Measurements from ENCODE around the gene PHYHD1.
"Not testable (repeated sequence)": the region's sequence is repeated elsewhere in the genome, so short reads cannot be mapped to it uniquely, and the experiment has no call there.

Gene PHYHD1

DNA sequence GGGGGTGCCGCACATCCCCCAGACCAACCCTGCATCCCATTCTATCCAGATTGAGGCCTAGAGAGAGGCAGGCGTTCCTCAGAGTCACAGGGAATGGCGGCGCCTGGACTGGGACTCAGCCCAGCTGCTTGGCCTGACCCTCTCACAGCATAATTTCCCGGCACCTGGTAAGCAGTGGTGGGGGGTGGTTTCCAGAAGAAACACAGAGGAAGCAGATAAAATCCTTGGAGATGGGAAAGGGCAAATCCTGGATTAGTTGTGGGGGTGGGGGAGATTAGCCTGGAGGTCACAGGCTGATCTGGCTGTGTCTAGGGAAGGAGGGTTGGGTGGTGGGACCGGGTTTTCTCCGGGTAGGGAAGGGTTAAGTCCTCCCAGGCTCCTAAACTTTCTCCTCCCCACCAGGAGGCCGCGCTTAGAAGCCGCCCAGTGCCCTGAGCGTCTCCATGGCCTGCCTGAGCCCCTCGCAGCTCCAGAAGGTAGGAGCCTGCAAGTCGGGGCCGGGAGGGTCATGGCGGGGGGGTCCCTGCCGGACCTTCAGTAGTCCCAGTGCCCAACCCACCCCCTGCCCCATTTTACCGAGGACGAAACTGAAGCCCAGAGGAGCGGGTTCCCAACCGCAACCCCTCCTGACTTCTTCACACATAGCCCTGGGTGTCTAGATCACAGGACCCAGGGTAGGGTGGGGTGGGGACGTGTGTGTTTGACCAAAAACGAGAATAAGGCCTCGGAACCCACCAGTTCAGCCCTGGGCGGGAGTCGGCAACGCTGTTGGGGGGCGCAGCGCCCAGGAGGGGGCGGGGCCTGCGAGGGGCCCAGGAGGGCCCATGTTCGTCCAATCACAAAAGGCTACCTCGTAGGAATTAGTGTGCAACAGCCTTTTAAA is 1.3 kb downstream of the PHYHD1 start:
- no peak for DNase-seq (ENCODE audit: low spot score)

- DNase-seq (ENCODE audit: low spot score) = no peak
Measured at GRCh38 chr9:128923493-128923883, 2.7 kb downstream of the PHYHD1 start.

DNA sequence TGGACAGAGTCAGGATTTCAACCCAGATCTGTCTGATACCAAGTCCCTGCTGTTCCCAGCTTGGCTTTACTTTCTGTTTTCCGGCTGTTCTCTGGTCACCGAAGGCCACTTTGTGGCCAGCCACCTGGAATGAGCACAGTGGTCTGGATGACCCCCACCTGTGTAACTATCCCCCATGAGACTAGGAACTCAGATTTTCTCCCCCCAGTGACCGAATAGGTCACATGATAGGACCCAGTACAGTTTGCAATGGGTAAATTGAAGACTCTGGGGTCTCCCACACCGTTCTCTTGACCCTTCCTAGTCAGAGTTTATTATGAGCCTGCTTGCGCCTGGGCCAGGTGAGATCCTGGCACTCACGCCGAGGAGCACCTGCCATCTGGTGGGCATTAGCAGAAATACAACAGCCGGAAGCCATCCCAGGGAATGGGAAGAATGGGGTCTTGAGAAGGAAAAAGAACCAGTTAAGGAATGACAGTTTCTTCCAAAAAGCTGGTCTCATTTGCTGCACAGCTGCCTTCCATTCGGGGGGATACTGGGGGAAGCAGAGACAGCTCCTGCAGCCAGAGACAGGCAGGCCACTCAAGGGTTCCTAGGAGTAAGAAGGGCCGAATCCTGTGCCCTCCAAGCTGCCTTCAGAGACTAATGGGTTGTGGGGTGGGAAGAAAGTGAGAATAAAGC is 7.1 kb downstream of the PHYHD1 start:
- peak; percentile 84 for DNase-seq (ENCODE audit: low spot score)

DNA sequence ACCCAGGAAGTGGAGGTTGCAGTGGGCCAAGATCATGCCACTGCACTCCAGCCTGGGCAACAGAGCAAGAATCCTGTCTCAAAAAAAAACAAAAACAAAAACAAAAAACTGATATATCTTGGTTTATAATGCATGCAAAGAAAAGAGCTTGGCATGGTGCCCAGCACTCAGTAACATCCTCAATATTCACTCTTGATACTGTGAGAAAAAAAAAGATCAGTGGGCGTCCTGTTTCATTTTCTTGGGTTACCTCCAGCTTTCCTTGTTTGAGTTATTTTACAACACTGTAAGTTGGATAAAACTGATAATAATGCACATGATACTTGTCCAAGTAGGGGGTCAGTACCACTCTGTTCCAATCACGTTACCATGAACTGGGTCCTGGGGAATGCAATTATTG is 7.8 kb downstream of the PHYHD1 start:
- no peak for DNase-seq (ENCODE audit: low spot score)

GRCh38 chr9:128929560-128929959 is 8.8 kb downstream of the PHYHD1 start:
- no peak for DNase-seq (ENCODE audit: low spot score)

DNA sequence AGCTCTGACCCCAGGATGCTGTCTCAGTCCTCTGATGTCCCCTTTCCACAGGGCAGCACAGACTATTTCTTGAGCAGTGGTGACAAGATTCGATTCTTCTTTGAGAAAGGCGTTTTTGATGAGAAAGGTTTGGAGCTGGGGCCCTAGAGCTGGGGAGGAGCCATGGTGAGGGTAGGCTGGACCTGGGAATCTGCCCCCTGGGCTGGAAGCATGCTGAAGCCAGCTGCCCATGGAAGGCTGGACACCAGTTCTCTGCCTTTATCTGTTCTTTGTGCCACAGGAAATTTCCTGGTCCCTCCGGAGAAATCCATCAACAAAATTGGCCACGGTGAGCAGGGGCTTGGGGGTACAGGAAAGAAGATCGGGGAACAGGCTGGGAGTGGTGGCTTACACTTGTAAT is 12.9 kb downstream of the PHYHD1 start:
- no peak for DNase-seq (ENCODE audit: low spot score)

DNA sequence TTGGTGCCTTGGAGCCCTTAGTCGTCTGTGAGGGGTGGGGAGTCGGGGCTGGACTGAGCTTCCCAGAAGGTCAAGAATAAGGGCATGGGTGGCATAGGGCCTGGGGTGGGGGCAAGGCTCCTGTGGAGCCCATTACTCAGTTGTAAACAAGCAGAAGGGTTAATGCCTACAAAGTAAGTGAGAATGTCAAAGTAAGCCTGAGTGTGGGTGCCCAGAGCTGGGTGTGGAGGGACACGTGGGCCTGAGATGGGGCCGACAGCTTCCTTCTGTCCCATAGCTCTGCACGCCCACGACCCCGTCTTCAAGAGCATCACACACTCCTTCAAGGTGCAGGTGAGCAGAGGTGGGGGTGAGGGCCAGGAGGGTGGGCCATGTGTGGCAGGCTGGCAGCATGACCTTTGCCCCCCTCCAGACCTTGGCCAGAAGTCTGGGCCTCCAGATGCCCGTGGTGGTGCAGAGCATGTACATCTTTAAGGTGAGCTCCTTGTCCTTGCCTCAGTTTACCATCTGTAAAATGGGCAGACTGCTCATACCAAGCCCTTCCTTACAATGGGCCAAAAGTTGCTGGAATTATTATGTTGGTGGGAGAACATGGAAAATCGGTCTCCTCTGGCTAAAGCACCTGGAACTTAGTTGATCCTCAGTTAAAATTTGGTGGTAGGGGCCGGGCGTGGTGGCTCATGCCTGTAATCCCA is 15.5 kb downstream of the PHYHD1 start:
- DNase-seq (ENCODE audit: low spot score) = no peak

DNA sequence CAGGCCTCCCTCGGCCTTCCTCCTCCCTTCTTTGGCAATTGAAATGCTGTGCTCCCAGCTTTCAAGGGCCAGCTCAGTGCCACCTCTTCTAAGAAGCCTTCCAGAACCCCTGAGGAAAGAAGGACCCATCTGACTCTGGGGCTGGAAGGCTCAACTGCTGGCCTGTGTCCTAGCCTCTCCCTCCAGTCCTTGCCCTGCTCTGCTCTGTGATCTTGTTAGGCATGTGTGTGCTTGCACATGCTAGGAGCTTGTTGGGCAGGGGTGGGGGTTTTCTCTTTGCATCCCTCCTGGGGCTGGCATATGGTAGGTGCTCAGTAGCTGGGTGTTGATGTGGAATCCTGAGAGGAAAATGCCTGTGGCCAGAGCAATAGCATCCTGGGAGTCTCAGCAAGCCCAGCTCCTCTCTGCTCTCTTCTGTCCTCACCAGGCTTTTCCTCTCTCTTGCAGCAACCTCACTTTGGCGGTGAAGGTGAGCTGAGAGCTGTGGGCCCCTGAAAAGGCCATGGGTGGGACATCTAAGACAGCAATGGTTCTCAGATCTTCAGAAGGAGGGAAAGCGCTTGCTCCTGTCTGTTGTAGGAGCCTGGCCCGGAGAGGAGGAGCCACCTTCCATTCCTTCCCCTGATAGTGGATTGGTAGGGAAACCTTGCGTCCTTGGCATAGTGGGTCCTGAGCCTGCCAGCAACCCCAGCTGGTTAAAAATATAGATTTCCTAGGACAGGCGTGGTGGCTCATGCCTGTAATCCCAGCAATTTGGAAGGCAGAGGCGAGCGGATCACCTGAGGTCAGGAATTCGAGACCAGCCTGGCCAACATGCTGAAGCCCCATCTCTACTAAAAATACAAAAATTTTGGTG is 16.8 kb downstream of the PHYHD1 start:
- DNase-seq (ENCODE audit: low spot score) = no peak

DNA sequence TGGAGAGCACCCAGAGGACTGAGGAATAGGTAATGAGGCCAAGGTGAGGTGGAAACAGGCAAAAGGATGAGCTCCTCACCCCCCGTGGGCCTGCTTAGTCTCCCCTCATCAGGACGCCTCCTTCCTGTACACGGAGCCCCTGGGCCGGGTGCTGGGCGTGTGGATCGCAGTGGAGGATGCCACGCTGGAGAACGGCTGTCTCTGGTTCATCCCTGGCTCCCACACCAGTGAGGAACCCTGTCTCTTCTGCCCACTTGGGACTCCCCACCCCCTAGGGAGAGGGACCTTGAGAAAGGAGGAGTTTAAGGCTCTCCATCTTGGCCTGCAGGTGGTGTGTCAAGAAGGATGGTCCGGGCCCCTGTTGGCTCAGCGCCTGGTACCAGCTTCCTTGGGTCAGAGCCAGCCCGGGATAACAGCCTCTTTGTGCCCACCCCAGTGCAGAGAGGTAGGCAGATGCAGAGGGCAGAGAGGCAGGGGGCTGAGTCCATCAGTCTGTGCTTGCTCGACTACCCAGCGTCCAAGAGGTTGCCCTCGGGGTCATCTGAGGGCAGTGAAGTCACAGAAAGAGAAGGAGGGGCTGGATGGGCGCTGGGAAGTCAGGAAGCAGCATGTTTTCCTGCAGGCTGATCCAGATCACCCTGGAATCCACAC is 19.6 kb downstream of the PHYHD1 start:
- DNase-seq (ENCODE audit: low spot score) = no peak

DNA sequence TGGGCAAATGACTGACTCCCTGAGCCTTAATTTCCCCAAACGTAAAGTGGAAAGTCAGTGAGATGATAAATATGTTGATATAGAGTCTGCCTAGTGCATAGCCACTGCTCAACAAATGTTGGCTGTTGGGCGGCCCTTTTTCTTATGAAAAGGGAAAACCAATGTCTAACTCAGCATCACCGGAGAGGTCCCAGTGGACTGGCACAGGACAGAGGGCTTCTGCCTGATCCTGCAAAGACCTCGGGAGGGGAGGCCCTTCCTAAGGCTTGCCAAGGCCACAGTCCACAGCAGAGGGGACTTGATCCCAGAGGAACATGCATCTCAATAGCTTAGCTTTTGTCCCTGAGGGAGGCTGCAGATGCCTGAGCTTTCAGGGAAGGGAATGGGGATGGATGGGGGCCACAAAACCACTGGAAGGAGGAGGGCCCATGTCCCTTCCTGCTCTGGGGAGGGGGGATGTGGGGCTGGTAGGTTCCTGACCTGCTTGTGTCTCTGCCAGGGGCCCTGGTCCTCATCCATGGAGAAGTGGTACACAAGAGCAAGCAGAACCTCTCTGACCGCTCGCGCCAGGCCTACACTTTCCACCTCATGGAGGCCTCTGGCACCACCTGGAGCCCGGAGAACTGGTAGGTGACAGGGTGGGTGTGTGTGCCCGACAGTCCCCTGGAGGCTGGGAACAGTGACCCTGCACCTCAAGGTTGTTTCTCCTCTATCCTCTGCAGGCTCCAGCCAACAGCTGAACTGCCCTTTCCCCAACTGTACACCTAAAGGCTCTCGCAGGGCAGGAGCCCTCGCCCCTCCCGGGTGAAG is 20.4 kb downstream of the PHYHD1 start:
- no peak for DNase-seq (ENCODE audit: low spot score)

- DNase-seq (ENCODE audit: low spot score) = no peak
Measured at GRCh38 chr9:128943832-128944620, 23.2 kb downstream of the PHYHD1 start.

DNA sequence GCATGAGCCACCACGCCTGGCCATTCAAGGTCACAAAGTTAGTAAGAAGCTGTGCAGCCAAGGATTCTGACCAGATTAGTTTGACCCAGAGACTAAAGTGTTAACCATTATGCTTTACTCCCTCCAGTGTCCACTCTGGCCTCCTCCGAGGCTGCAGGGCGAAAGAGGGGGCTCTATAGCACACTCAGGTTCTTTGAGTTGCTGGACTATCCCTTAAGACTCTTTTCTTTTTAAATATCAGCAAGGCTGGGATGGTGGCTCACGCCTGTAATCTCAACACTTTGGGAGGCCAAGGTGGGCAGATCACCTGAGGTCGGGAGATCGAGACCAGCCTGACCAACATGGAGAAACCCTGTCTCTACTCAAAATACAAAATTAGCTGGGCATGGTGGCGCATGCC is 24.2 kb downstream of the PHYHD1 start:
- not testable (repeated sequence) for DNase-seq (ENCODE audit: low spot score)

- DNase-seq (ENCODE audit: low spot score) = no peak
Measured at GRCh38 chr9:128945798-128946501, 25.2 kb downstream of the PHYHD1 start.

GRCh38 chr9:128946571-128947276 is 25.9 kb downstream of the PHYHD1 start:
- peak; percentile 47 for DNase-seq (ENCODE audit: low spot score)

DNA sequence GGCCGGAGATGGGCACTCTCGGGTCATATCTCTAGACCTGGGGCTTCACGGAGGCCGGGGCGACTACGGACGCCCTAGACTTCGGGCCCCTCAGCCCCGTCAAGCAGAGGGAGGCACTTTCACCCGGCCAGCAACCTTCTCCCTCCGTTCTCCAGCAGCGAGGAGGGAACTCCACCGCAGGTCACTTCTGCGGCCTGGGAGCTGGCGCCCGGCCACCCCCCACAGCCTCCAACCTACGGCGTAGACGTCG is 26.4 kb downstream of the PHYHD1 start:
- DNase-seq (ENCODE audit: low spot score) = no peak

GRCh38 chr9:128947527-128948301 is 26.9 kb downstream of the PHYHD1 start, which contains the start of the genes DOLK and NUP188:
TSS of gene DOLK (minus strand) at chr9:128947603. CDS start at chr9:128947303, 300 bp downstream.
TSS of gene NUP188 (plus strand) at chr9:128947699. CDS start at chr9:128947720, 21 bp downstream.
- DNase-seq (ENCODE audit: low spot score) = peak; percentile 96

DNA sequence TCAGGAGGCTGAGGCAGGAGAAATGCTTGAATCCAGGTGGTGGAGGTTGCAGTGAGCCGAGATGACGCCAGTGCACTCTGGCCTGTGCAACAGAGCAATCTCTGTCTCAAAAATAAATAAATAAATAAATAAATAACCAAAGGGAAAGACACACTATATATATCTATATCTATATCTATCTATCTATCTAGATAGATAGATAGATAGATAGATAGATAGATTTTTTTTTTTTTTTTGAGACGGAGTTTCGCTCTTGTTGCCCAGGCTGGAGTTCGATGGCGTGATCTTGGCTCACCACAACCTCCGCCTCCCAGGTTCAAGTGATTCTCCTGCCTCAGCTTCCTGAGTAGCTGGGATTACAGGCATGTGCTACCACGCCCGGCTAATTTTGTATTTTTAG is 40.6 kb downstream of the PHYHD1 start:
- DNase-seq (ENCODE audit: low spot score) = not testable (repeated sequence)

- DNase-seq (ENCODE audit: low spot score) = no peak
Measured at GRCh38 chr9:128969491-128969890, 48.7 kb downstream of the PHYHD1 start.

All from HuH-7.5 (cell line).